Stimulated activated CD4-positive, alpha-beta T cell treated with anti-CD3 and anti-CD28 coated beads, Interleukin-1b, Interleukin-23, amount 100 ng/mL, for 1 hour (primary cell): ENCODE measurements around the gene PRRT1.
A peak's percentile ranks its signal among the peaks of the same experiment; 100 is the strongest.

Experiments used
- DNase-seq, 2 donors: peaks; one replicate each; pipeline ENCODE4 v3.0.0-alpha.2; 2020; ENCODE audit warnings: low read depth in 2 of 2

Gene PRRT1

DNA sequence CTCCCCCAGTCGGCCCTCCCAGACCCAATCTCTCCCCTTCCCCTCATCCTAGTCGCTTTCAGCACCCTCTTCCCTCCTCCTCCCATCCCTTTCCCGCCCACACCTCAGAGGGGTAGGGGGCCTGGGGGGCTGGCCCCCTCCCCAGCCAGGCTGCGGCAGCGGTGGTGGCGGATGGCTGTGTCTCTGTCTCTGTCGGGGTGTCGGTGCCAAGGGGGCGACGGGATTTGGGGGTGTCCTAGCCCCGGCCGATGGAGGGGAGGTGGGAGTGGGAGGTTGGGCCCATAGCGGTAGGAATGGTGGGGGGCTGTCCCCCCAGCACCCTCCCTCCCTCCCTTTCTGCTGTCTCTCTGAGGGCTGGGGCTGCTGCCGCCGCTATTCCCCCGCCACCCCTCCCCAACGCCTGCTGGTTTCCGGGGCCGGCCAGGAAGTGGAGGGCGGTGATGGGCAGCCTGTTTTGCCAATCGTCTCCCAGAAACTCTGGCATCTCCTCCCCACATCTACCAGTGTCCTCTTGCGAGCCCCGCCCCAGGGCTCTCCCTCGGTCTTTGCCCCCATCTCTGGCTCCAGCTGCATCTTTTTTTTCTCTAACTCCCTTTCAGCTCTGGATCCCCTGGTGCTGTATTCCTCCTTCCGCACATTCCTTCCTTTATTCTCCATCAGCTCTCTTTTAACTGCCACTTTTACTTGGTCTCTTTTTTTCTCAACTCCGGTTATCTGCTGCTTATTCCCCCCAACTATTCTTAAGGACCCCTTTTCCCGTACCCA lies 24.2 kb upstream of the PRRT1 start, which contains the start of gene AGPAT1:
AGPAT1 (minus strand) TSS at position 374 of the 765 bp plus-strand sequence. CDS start 4,588 bp downstream, outside the sequence.
- DNase-seq: peak; percentile 90 to 98

DNA sequence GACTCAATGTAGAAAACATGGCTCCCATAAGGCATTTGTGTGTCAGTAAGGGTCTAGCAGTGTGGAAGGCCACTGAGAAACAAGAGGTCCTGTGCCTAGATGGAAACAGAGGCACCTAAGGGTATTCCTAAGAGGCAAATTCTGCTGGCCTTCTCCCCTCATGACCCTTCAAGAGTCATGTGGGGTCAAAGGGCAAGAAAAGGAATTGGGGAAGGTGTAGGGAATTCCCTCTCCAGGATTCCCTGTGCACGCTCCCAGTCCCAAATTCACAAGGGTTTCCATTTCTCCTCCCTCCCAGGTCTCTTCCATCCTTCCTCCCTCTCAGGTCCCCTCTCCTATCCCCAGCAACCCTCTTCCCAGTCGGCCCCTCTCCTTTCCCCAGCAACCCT lies 23.6 kb upstream of the PRRT1 start:
- no peak for DNase-seq

DNA sequence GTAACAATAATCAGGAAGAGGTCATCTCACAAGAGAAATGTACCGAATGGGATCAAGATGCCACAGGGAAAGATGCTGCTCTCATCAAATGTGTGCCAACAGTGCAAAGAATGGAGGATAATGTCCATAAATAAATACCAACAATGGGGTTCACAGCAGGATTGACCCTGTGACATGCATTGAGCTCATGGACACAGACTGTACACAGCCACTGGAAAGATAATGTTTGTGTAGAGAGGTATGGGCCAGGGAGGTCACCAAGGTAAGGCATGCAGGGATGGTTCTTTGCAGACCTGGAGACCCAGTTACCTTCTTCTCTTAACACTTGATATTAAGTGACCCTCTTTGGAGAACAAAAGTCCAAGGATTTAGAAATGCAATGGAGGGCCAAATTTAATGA lies 22.7 kb upstream of the PRRT1 start:
- DNase-seq: no peak

DNA sequence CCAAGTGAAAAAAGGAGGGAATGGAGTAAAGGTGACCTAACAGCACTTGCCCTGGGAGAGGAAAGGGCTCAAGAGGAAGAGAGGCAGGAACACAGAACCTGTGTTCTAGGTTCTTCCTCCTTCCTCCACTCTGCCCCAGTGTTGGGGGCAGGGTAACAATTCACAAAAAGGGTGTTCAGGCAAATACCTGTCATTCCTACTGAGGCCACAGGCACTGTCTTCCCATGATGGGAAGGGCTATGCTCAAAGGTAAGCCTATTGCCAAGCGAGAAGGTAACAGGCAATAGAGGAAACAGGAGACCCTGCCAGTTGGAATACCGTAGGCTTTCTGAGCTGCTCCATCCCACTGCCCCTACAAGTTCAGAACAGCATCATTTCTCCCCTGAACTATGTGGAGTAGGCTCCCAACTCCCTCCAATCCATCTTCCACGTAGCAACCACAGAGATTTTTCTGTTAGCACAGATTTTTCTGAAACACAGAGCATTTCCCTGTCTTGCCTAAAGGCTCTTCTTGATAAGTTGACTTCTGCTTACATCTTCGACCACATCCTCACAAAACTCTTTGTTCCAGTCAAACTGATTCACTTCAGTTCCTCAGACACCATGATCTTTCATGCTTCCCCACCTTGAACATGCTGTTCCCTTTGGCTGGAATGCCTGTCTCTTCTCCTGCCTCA lies 21.4 kb upstream of the PRRT1 start:
- no peak for DNase-seq

DNA sequence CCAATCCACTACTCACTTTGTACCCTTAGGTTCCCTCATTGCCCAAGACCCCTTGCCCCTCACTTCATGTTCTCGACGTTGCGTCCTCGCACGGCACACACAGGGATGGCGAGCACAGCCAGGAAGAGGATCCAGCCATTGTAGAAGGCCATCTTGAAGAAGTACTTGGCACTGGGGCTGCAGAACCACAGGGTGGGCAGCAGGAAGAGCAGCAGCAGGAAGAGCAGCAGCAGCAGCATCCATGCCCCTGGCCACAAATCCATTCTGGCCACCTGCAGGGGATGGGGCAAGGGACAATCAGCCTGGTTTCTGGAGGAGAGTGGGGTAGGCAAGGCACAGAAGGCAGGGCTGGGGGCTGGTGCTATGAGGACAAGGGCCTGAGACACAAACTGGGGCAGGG lies 19.5 kb upstream of the PRRT1 start:
- no peak for DNase-seq

DNA sequence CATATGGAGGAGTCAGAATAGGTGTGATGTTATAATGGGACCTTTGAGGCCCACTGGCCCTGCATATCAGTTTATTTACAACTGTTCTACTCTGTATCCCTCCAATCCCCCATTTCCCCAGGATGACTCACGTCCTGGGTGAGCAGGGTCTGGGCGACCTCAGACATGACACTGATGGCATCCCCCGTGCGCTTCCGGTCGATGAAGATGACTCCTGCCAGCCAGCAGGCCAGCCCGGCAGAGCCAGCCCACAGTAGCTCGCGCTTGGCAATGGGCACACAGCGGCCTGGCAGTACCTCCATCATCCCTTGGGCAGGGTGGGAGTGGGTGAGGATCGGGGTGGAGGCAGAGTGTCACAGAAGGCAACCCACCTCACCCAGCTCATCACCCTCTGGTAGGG lies 18.6 kb upstream of the PRRT1 start:
- no peak for DNase-seq

DNA sequence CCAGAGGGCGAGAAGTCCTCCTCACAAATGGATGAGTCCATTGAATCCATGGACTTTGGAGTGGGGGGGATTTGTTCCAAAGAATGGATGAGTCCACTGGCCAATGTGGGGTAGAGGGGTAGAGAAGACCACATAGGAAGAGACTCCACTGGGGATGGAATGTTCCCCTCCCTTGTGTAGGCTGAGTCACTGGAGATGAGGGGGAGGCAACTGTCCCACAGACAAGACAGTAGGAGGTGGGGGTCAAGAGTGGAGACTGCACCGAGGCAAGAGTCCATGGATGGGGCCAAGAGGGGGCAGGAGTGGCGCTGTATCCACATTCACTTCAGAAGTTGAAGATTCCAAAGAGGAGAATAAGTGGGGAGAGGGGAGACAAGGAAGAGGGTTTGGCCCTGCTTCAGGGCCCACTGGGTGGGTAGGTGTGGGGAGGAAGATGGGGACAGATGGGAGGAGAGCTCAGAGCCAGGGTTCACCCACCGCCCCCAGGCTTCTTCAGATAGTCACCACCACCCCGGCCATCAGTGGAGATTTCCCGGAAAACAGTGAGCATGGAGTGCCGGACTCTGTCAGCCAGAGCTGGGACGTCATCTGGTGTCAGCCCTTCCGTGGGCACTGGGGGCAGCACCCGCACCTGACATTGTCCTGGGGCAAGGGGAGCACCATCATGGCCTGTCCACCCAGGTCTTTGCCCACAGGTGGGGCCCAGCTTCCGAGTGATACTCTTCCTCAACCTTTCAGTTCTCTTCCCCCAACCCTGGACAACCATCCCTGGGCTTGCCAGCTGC lies 17.3 kb upstream of the PRRT1 start:
- no peak for DNase-seq

DNA sequence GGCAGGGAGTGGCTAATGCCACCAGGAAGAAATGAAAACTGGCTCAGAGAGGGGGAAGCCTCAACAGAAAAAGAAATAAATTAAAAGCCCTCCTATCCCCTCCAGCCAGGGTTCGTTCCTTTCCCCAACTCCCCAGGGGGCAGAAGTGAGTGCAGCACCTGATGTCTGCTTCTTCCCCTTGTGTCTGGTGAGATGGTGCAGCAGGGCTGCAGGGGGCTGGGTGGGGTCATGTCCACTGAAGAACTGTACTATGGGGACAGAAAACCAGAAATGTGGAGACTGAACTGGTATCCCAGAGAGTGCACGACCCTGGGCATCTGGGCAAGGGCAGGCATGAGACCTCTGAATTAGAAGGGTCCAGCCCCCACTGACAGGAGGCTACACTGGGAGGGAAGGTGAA lies 16.6 kb upstream of the PRRT1 start:
- DNase-seq: no peak

DNA sequence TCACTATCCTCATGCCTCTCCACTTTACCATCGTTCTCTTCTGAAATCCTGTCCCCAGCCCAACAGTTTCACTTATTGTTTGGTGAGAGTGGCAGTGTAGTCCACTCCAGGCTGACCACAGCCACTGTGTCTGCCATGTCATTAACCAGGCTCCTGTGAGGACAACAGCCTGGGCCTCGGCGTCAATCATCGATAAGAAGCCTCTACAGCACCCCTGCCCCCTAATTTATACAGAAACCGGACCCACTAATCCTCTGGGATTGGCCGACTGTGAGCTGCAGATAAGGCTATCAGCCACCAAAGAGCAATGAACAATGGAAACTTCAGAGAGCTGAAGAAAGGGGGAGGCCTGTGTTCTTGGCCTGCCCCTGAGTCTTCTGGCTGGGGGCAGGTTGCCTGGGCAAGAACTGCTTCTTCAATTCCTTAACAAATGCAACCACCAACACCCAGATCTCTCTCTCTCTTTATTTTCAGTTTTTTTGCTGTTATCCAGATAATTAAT lies 16.1 kb upstream of the PRRT1 start:
- DNase-seq: no peak

DNA sequence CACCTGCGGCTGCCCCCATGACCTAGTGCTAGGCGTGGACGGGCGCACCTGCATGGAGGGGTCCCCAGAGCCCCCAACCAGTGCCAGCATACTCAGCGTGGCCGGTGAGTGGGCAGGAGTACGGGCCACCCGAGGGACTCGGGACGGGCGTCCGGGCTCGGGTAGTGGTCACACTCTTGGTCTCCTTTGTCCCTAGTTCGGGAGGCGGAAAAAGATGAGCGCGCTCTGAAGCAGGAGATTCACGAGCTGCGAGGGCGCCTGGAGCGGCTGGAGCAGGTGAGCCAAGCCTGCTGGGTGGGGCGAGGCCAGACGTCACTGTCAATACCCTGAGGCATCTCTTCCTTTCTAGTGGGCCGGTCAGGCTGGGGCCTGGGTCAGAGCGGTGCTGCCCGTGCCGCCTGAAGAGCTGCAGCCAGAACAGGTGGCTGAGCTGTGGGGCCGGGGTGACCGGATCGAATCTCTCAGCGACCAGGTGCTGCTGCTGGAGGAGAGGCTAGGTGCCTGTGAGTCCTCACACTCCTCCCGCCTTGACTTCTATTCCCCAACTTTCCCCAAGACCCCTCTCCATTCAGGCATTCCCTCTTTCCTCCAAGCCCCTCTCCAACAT lies 15.5 kb upstream of the PRRT1 start:
- DNase-seq: no peak

DNA sequence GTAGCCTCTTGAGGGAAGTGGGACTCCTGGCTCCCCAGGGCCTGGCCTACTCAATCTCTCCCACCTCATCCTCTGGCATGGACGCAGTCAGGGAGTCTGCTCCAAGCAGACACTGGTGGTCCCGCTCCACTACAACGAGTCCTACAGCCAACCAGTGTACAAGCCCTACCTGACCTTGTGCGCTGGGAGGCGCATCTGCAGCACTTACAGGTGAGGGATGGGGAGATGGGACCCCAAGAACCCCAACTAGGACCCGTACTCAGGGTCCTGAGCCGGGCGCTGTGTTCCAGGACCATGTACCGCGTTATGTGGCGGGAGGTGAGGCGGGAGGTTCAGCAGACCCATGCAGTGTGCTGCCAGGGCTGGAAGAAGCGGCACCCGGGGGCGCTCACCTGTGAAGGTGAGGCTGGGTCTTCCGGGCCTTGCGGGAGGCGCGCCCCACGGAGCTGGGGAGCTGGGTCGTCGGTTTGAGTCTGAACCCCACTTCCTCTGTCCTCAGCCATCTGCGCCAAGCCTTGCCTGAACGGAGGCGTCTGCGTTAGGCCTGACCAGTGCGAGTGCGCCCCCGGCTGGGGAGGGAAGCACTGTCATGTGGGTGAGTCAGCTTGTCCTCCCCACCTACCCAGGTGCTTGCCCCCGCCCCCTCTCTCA lies 14.8 kb upstream of the PRRT1 start:
- no peak for DNase-seq

DNA sequence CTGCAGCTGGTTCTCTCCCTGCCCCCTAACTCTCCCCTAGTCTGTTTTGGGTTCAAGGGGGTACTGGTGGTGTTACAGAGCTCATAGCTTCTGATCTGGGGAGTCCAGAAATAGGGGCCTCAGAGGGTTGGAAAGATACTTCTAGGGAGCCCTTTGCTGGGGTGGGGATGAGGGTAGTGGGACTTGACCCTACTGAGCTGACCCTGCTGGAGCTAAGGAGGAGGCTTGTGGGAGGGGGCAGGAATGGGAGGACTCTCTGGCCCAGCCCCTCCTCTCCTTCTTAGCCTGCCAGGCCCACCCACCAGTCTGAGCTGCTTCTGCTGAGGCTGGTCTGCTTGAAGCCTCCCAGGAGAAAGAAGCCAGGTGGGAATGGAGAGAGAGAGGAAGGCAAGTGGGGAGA lies 12.6 kb upstream of the PRRT1 start, which contains the start of gene EGFL8:
EGFL8 (plus strand) TSS at position 301 of the 400 bp plus-strand sequence. CDS start 1,571 bp downstream, outside the sequence.
- DNase-seq: no peak

DNA sequence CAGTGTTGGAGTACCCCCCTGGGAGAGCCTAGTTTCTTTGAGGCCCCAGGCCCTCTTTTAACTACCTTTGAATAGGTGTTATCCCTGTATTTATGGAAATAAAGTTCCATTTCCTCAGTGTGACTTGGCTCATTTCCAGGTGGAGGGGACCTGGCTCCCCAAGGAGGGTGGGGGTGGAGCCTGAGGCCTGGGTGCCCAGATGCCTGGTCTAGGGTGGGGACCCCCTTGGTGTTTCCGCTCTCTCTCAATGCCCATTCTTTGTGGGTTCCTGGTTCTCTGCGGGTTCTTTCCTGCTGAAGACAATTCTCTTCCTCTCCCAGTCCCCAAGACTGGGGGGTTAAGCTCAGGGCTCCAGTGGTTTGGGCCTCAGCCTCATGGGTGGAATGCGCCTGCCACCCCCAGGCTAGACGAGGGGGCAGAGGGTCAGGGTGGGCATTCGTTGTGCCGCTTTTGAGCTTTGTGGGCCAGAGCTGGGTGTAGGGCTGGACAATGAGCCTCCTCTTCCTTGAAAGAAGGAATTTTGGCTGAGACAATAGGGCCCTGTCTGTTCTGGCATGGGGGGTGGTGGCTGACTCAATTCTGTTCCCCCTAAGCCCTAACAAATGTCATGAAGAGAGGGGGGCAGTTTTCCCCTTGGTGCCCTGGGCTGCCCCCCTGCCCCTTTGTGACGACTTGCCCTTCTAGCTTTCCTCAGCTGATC lies 12.0 kb upstream of the PRRT1 start:
- DNase-seq: no peak

DNA sequence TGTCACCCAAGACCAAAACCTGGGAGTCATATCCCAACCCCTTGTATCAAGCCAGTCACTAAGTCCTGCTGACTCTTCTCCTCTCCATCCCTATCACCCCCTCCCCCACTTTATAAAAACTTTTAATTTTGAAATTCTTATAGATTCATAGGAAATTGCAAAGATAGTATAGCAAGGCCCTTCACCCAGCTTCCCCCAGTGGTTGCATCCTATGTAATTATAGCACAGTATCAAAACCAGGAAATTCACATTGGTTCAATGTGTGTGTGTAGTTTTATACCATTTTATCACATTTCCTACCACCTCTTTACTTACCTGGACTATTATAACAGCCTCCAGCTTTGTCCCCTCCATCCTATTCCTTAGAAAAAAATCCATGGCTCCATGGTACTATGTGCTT lies 6.3 kb upstream of the PRRT1 start:
- no peak for DNase-seq

DNA sequence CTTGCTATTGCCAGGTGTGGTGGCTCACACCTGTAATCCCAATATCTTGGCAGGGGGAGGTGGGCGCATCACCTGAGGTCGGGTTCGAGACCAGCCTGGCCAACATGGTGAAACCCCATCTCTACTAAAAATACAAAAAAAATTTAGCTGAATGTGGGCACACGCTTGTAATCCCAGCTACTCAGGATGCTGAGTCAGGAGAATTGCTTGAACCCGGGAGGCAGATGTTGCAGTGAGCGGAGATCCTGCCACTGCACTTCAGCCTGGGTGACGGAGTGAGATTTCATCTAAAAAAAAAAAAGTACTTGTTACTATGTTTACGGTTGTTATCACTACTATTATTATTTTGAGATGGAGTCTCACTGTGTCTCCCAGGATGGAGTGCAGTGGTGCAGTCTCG lies 5.2 kb upstream of the PRRT1 start:
- no peak for DNase-seq

DNA sequence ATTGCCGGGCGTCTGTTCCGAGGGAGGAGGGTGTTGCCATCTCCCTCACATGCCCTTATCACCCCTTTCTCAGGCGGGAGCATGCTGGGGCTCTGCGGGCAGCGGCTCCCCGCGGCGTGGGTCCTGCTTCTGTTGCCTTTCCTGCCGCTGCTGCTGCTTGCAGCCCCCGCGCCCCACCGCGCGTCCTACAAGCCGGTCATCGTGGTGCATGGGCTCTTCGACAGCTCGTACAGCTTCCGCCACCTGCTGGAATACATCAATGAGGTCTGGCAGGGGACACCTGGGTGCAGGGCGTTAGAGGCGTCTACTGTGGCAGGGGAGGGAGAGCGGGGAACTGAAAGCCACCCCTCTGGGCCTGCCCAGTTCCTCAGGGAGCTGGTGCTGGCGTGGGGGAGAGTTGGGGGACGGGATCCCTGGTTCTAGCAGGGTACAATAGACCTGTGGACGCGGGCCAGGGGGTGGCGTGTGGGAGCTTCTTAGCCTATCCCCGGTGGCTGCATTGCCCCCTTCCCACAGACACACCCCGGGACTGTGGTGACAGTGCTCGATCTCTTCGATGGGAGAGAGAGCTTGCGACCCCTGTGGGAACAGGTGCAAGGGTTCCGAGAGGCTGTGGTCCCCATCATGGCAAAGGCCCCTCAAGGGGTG lies 2.9 kb upstream of the PRRT1 start:
- DNase-seq: no peak

DNA sequence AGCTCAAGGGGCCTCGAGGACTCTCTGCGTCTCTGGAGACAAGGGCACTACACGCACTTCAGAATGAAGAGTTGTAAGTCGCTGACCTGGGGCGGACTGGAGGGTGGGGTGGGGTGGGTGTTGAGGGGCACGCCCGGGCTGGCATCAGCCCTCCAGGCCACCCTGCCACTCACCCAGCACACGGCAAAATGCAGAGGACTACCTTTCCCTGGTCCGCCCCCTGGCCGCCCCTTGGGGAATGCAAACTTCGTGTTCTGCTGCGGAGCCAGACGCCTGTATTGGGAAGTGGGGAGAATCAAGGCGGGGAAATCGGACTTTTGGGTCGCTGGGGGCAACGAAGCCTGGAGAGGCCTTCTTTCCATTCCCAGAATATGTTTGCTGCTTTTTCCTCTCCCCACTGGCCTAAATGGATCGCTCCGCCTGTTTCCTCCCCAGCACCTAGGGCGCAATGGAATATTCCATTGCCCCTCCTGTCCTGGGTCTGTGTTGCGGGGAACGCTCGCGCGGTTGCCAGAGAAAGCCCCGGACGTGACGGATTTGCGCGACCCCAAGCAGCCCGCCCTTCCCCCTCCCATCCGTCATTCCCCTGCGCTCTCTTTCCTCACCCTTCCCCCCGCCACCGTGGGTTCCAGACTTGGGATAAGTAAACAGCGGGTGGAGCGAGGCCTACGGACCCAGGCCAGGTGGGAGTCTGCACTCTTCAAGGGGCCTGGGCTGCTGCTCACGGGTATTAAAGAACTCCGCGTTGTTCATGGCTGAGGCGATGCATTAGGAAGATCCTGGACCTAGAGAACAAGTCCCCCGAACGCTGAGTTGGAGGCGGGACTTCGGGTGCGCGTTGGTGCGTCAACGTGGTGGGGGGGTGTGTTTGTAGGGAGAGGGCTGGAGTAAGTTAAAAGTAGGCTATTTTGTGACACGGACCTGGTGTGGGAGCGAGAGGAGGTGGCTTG lies 2.1 kb upstream of the PRRT1 start, which contains the start of gene PPT2:
PPT2 (plus strand) TSS at position 578 of the 950 bp plus-strand sequence. CDS start 454 bp downstream, outside the sequence.
- DNase-seq: peak; percentile 41 to 53

DNA sequence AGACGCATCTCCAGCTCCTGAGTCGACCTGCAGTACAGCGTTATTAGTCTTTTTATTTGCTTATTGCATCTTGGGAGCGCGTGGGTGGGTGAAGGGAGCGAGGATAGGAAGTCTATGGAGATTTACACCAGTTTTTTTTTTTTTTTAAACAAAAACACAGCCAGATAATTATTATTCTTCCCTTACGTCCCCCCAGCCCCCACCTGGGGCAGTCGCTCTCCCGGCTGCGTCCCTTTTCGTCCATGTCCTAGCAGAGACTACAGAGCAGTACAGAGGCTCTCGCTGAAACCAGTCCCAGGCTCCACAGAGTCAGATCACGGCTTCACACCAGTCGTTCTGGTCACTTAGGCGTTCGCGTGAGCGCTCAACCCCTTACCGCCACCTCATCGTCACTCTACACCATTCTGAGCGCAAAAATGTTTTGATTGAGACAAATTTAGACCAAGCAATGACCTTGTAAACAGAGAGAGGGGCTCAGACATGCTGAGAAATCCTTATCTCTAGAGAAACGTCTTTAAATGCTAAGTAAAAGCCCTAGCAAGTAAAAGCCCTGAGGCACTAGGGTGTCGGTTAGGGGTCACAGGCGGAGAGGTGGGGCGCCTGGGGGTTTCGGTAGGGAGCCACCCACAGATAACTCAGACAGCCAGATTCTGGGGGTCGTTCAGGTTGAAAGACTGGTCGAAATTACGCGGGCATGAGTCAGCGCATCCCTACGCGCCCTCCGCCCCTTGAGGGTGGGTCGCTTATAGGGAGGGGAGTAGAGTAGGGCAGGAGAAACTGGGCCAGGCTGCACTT lies 1.2 kb upstream of the PRRT1 start:
- no peak for DNase-seq
